ENCODE results near the gene PDE4B. TPM values are rescaled to one million over a fixed set of nuclear protein-coding genes. Genes with fewer than 3 reads are reported as not detected.

PDE4B gene
- polyA plus RNA-seq, 1 experiment = 17.6 TPM

DNA sequence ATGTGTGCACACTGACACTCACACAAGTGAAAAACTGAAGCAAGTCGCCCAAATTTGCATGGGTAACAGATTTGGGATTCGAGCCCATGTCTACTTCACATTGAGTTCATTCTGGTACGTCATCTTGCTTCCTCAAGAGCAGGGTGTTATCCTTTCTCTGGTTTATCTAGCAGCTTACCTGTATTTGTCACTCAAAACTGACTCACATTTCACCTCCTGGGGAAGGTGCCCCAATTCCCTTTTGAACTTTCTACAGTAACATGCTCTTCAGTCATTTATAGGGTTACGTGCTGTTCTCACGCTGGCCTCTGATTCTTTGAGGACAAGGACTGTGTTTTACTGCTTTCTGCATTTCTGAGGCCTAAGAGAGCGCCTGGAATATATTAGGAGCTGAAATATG, 162.8 kb downstream of the PDE4B start:
- Histone ChIP-seq H3K9me3 (ENCODE audit: control insufficient read depth, insufficient read depth, low read length) (no peaks in the 10 kb centered on the region), H3K4me3 (ENCODE audit: low read depth, low read length) (no peak overlapping the region), H3K27ac (ENCODE audit: low read depth, low read length) (no peak overlapping the region), H3K27me3 (ENCODE audit: control insufficient read depth, insufficient read depth, low read length) (no peaks in the 10 kb centered on the region)
- POLR2A ChIA-PET = no interaction called here
- DNase-seq (ENCODE audit: low read depth, low spot score) = no peak
- CTCF ChIA-PET = interaction anchor here (0.9 to 3.6 kb wide), 3 partner anchors 286 to 548 kb away, joined by 4 to 133 read pairs (median 38); no protein-coding TSS in a partner anchor
- no peak for TF ChIP-seq CTCF (IDR thresholded peaks at IDR 0.05; ENCODE audit: low read depth, low read length)

- no peak overlapping the region for H3K4me3 ChIP-seq (ENCODE audit: low read depth, low read length)
- peak; percentile 21 for DNase-seq (ENCODE audit: low read depth, low spot score)
- ChIA-PET POLR2A (no interaction called here), CTCF (interaction anchor here (0.6 to 11.1 kb wide), 19 partner anchors 9 to 545 kb away, joined by 3 to 291 read pairs (median 4); no protein-coding TSS in a partner anchor)
- no peaks in the 10 kb centered on the region for H3K9me3 ChIP-seq (ENCODE audit: control insufficient read depth, insufficient read depth, low read length)
- TF ChIP-seq CTCF (IDR thresholded peaks at IDR 0.05; ENCODE audit: low read depth, low read length) = peak; percentile 66
- H3K27ac ChIP-seq (ENCODE audit: low read depth, low read length) = no peak overlapping the region
- H3K27me3 ChIP-seq (ENCODE audit: control insufficient read depth, insufficient read depth, low read length) = no peaks in the 10 kb centered on the region
Measured at GRCh38 chr1:65958561-65959350, 166.1 kb downstream of the PDE4B start.

DNA sequence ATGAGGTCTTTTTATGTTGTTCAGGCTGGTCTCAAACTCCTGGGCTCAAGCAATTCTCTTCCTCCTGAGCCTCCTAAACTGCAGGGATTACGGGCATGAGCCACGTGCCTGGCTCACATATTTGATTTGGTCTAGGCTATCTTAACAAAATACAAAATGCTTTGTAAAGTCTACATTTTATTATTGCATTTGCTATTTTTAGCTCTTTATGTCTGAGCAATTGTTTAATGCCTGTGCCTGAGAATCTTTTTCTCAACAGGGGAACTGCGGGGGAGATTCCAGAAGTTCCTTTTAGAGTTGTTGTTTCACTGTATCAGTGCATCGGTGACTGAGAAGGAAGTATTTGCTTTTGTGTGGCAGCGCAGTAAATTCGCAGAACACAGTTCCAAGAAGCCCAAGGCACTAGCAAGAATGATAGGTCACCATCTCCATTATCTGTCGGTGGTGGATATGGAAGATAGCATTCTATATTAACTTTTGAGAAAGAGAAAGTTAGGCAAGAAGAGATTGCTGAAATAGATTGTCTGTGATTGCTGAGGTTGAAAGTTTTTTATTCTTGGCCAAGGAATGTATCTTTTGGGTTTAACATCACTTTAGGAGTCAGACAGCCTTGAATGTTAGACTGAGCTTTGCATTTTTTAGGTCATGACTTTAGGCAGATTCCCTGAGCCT, 167.3 kb downstream of the PDE4B start:
- ChIA-PET POLR2A (no interaction called here), CTCF (interaction anchor here (0.5 to 11.1 kb wide), 15 partner anchors 10 to 765 kb away, joined by 3 to 291 read pairs (median 3); no protein-coding TSS in a partner anchor)
- H3K9me3 ChIP-seq (ENCODE audit: control insufficient read depth, insufficient read depth, low read length) = no peaks in the 10 kb centered on the region
- H3K27me3 ChIP-seq (ENCODE audit: control insufficient read depth, insufficient read depth, low read length) = no peaks in the 10 kb centered on the region
- peak overlapping the region; percentile 25 for H3K4me3 ChIP-seq (ENCODE audit: low read depth, low read length)
- DNase-seq (ENCODE audit: low read depth, low spot score) = no peak
- TF ChIP-seq CTCF (IDR thresholded peaks at IDR 0.05; ENCODE audit: low read depth, low read length) = no peak
- no peak overlapping the region for H3K27ac ChIP-seq (ENCODE audit: low read depth, low read length)

DNA sequence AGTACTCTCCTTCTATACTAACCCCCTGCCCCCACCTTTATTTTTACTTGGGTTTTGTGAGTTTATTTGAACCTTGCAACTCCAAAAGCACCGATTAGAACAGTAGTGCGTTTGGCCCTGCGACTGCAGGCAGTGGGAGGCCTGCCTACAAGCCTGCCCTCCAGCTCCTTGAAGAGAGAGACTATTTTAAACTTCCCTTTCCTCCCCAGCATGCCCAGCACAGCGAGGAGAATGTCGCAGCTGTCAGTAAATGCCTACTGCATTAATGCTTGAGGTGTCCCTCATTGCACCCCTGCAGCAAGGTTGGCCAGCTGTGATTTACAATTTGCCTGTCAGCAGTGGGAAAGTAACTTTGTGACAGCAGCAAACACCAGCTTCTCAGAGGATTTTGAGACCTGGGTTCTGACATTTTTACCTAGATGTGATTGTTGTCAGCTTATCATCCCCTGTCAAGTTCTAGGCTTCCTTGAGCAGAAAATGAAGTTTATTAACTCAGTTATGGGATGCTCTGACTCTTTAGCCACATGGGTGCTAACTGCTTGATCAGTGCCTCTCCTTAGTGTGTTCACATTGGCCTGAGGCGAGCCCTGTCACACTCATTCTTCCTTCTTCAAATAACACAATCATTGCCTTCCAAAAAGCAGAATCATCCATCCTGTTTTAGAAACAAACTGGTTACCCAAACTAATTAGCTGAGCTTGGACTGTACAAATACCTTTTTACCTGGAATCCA, 170.6 kb downstream of the PDE4B start:
- TF ChIP-seq CTCF (IDR thresholded peaks at IDR 0.05; ENCODE audit: low read depth, low read length) = no peak
- H3K27me3 ChIP-seq (ENCODE audit: control insufficient read depth, insufficient read depth, low read length) = no peaks in the 10 kb centered on the region
- ChIA-PET POLR2A (no interaction called here), CTCF (interaction anchor here (0.9 to 11.1 kb wide), 4 partner anchors 278 to 541 kb away, joined by 3 to 291 read pairs (median 9); no protein-coding TSS in a partner anchor)
- no peak for DNase-seq (ENCODE audit: low read depth, low spot score)
- H3K9me3 ChIP-seq (ENCODE audit: control insufficient read depth, insufficient read depth, low read length) = no peaks in the 10 kb centered on the region
- H3K27ac ChIP-seq (ENCODE audit: low read depth, low read length) = no peak overlapping the region
- no peak overlapping the region for H3K4me3 ChIP-seq (ENCODE audit: low read depth, low read length)
